ENCODE data around the gene SYNRG.

Gene SYNRG

GRCh38 chr17:37476431-37477120 lies 132.6 kb downstream of the SYNRG start:
- DNase-seq (ENCODE audit: low read depth): no peak

- DNase-seq (ENCODE audit: low read depth): no peak
Observed at GRCh38 chr17:37475731-37476420, 133.3 kb downstream of the SYNRG start.

GRCh38 chr17:37470181-37470580 lies 139.0 kb downstream of the SYNRG start:
- no peak for DNase-seq (ENCODE audit: low read depth)

GRCh38 chr17:37466471-37466870 lies 142.7 kb downstream of the SYNRG start:
- no peak for DNase-seq (ENCODE audit: low read depth)

DNA sequence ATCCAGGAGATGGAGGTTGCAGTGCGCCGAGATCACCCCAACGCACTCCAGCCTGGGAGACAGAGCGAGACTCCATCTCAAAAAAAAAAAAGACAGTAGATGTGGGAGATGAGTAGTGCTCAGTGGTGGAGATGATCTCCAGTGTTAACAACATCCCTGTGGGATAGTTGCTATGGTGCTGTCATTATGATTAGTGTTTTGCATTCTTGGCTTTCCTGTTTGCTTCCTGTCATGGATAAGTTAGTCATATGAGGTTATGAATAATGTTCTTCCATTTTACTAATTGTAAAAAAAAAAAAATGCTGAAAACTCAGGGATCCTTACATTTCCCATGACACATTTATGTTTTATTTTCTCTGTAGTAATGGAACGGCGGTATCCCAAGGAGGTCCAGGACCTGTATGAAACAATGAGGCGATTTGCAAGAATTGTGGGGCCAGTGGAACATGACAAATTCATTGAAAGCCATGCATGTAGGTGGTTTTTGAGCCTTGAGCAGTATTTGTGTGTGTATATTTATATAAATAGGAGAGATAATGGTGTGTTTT lies 144.1 kb downstream of the SYNRG start:
- no peak for DNase-seq (ENCODE audit: low read depth)
